Heart right ventricle (tissue), 16 donors: ENCODE results near the gene CFAP97D1. TPM values are rescaled to one million over a fixed set of nuclear protein-coding genes. Genes with fewer than 3 reads are reported as not detected.

ENCODE experiments used
- ATAC-seq, 8 donors: fragments of 200-7000 bp; cut with Tn5 transposase; one replicate each; pipeline ENCODE4 v1.9.1; 2020; ENCODE audit warnings: mild to moderate bottlenecking in 8 of 8, moderate library complexity in 8 of 8, moderate number of reproducible peaks in 1 of 8
- DNase-seq, 2 donors: peaks; one replicate each; pipeline ENCODE4 v3.0.0-alpha.2; 2020
- H3K27ac ChIP-seq, 10 donors: fragments of 200-600 bp; sonication (generic) in 2 of 10; one replicate each; pipeline versions ENCODE4 v1.5.0 to v1.8.0; 2020 to 2022; ENCODE audit warnings: mild to moderate bottlenecking in 3 of 10
- H3K27me3 ChIP-seq, 7 donors: fragments of 200-600 bp; one replicate each; pipeline ENCODE4 v1.8.0; 2021 to 2022; ENCODE audit warnings: mild to moderate bottlenecking in 2 of 7
- H3K36me3 ChIP-seq, 9 donors: fragments of 200-600 bp; sonication (generic) in 1 of 9; one replicate each; pipeline versions ENCODE4 v1.5.0 to v1.8.0; 2020 to 2022; ENCODE audit warnings: mild to moderate bottlenecking in 2 of 9
- H3K4me1 ChIP-seq, 9 donors: fragments of 200-600 bp; sonication (generic) in 1 of 9; one replicate each; pipeline versions ENCODE4 v1.5.0 to v1.8.0; 2020 to 2022; ENCODE audit warnings: mild to moderate bottlenecking in 4 of 9
- H3K4me3 ChIP-seq, 10 donors: fragments of 200-600 bp; sonication (generic) in 2 of 10; one replicate each; pipeline versions ENCODE4 v1.5.0 to v1.8.0; 2020 to 2022; ENCODE audit warnings: mild to moderate bottlenecking in 7 of 10, moderate library complexity in 2 of 10
- H3K9me3 ChIP-seq, 11 donors: fragments of 200-600 bp in 10 of 11; sonication (generic) in 2 of 11; one replicate each; pipeline versions ENCODE4 v1.5.0 to v1.8.0; 2013 to 2022; ENCODE audit warnings: mild to moderate bottlenecking in 2 of 11, control low read depth in 1 of 11, moderate library complexity in 1 of 11
- CTCF ChIP-seq, 9 donors: fragments of 200-600 bp; sonication (generic) in 2 of 9; IDR thresholded peaks; one replicate each; pipeline versions ENCODE4 v1.5.0 to v1.8.0; 2021 to 2022; ENCODE audit warnings: antibody characterized with exemption in 9 of 9, mild to moderate bottlenecking in 5 of 9, moderate library complexity in 1 of 9
- WGBS, 2 donors: extraction: QIAGEN DNeasy Blood & Tissue Kit; methylation state at CpG; one replicate each; pipeline ENCODE4 v1.1.7; 2013; ENCODE audit warnings: inconsistent platforms in 1 of 2; 5-methylcytosine and 5-hydroxymethylcytosine counted together
- intact Hi-C, 10 donors: fragments of 100-400 bp; cut with DNase I; formaldehyde crosslinking; loops; one replicate each; pipeline versions ENCODE4 v1.11.1 to v1.14.2; 2022
- polyA plus RNA-seq, 2 donors: library from polyadenylated mRNA; stranded (reverse); fragments of 200-250 nt; gene quantifications; one replicate each; pipeline ENCODE4 v1.2.3, GENCODE V29; 2013
- total RNA-seq, 10 donors: library from RNA; stranded (reverse); fragmentation: NEBNext Ultra II Directional in 3 of 10; extraction: Animal tissue kit (Norgen Biotek cat#: 25700) in 3 of 10; gene quantifications; one replicate each; pipeline versions ENCODE4 v1.2.1 to v1.2.4, GENCODE V29; 2021 to 2023
- donor health status: Arrhythmogenic right ventricular cardiomyopathy.
- donor health status: ischemic (EF 13 %, LVEDD 7.1; RV severe dilation, severe dysfunction).
- donor health status: healthy with polysubstance abuse.
- donor health status: DM: no; HTN: yes; CAD: no.
- donor health status: DM: no; HTN: no; CAD: no.
- donor health status: ischemic (EF 25% LVEDD 6.9; RV normal size, moderate dysfunction).
- donor health status: ischemic (EF 25% LVEDD 5.7; RV mildly dilated, moderate dysfunction).
- donor health status: healthy.
- donor health status: DM: yes; HTN: yes; CAD: no.
- donor health status: Ischemic cardiomyopathy.
- donor health status: ischemic (EF 35%, LVEDD 5.7; RV mildly dilated, moderate dysfunction).
- donor health status: nonischemic (EF 11% LVEDD 7.7; RV severe dilation, severe dysfunction).
- donor health status: DM: yes; HTN: yes; CAD: no.
- donor health status: PGD.
- donor health status: ischemic (EF 29% LVEDD 5.4; RV normal size, mild dysfunction).
- donor health status: nonischemic (EF 23%, LVEDD 6.1; RV moderate dilation, normal function).

The CFAP97D1 gene
- total and polyA plus RNA-seq, 12 donors, result 0.07 to 0.09 (median 0.09) TPM; not detected in 9

GRCh38 chr17:43758497-43759174 is 21.6 kb upstream of the CFAP97D1 start, which contains the start of gene SOST:
Gene SOST (minus strand): TSS chr17:43758791. CDS start chr17:43758741, 50 bp downstream.
- no peak for DNase-seq
- WGBS, 2 donors, result 91% methylated on average over 24 of the region's 24 CpGs

GRCh38 chr17:43759836-43760235 is 20.4 kb upstream of the CFAP97D1 start:
- peaks cover 0 to 33% (median 30%) of the 10 kb centered on the region in 7 donors for H3K27me3 ChIP-seq
- DNase-seq (no peak), ATAC-seq (no peak)
- WGBS, 2 donors, result 46 to 53% methylated on average over 7 of the region's 7 CpGs
- intact Hi-C loops, result loop anchor here (1.0 to 10.0 kb wide), 7 partner anchors 63 to 195 kb away; no protein-coding TSS in a partner anchor
- H3K27ac ChIP-seq, result no peak overlapping the region
- H3K9me3 ChIP-seq, result no peaks in the 10 kb centered on the region
- peaks cover 0 to 2% (median 0%) of the 10 kb centered on the region in 9 donors for H3K36me3 ChIP-seq
- H3K4me1 ChIP-seq, result peaks cover 3 to 21% (median 10%) of the 10 kb centered on the region in 9 donors
- no peak overlapping the region for H3K4me3 ChIP-seq
- no peak for TF ChIP-seq CTCF (IDR thresholded peaks at IDR 0.05)

More at GRCh38 chr17:43758497-43759174, 21.6 kb upstream of the CFAP97D1 start, which contains the start of gene SOST:
- H3K27ac ChIP-seq, result no peak within 1 kb of the TSS
- ATAC-seq, result no peak
- no peaks in the 10 kb centered on the region for H3K9me3 ChIP-seq
- H3K36me3 ChIP-seq, result no peaks in the 10 kb centered on the region
- TF ChIP-seq CTCF (IDR thresholded peaks at IDR 0.05), result no peak
- intact Hi-C loops, result loop anchor here in 2 of 10 donors (2.0 to 10.0 kb wide), 3 partner anchors 62 to 194 kb away; no protein-coding TSS in a partner anchor
- H3K27me3 ChIP-seq, result peaks cover 0 to 42% (median 33%) of the 10 kb centered on the region in 7 donors
- H3K4me1 ChIP-seq, result peaks cover 3 to 19% (median 11%) of the 10 kb centered on the region in 9 donors
- no peak within 1 kb of the TSS for H3K4me3 ChIP-seq

- Histone ChIP-seq H3K4me1 (peaks cover 2 to 20% (median 5%) of the 10 kb centered on the region in 9 donors), H3K27ac (no peak overlapping the region), H3K27me3 (peaks cover 0 to 28% (median 25%) of the 10 kb centered on the region in 7 donors), H3K9me3 (no peaks in the 10 kb centered on the region), H3K36me3 (peaks cover 0 to 7% (median 0%) of the 10 kb centered on the region in 9 donors), H3K4me3 (no peak overlapping the region)
- ATAC-seq (peak; percentile 85 to 95 (median 92)), DNase-seq (peak; percentile 92 to 95)
- peak; percentile 97 to 100 (median 99) for TF ChIP-seq CTCF (IDR thresholded peaks at IDR 0.05)
- 5 to 6% methylated on average over 10 of the region's 10 CpGs for WGBS, 2 donors
- intact Hi-C loops, result loop anchor here in 9 of 10 donors (1.0 to 10.0 kb wide), 5 partner anchors 65 to 186 kb away; no protein-coding TSS in a partner anchor
Measured at GRCh38 chr17:43760254-43760852, 19.9 kb upstream of the CFAP97D1 start.

GRCh38 chr17:43766413-43767052 is 13.7 kb upstream of the CFAP97D1 start:
- WGBS, 2 donors, result 65 to 68% methylated on average over 7 of the region's 7 CpGs
- TF ChIP-seq CTCF (IDR thresholded peaks at IDR 0.05), result peak; percentile 46 to 88 (median 81)
- ATAC-seq (peak in 1 of 8 donors; percentile 37), DNase-seq (peak; percentile 39 to 47)
- peaks cover 13 to 66% (median 30%) of the 10 kb centered on the region in 9 donors for H3K4me1 ChIP-seq
- peaks cover 0 to 67% (median 37%) of the 10 kb centered on the region in 9 donors for H3K36me3 ChIP-seq
- H3K27me3 ChIP-seq, result no peaks in the 10 kb centered on the region
- no peak overlapping the region for H3K4me3 ChIP-seq
- H3K9me3 ChIP-seq, result no peaks in the 10 kb centered on the region
- peak overlapping the region in 2 of 10 donors; percentile 61 to 76 for H3K27ac ChIP-seq
- intact Hi-C loops, result loop anchor here in 4 of 10 donors (5.0 to 10.0 kb wide), 2 partner anchors 81 to 192 kb away; partner anchors contain the start of gene CD300LG (in 1 of the 4)
